Ascending aorta (tissue), 2 donors: ENCODE results near the gene THADA. TPM values are rescaled to one million over a fixed set of nuclear protein-coding genes. Genes with fewer than 3 reads are reported as not detected.
A peak's percentile ranks its signal among the peaks of the same experiment; 100 is the strongest.
"Not testable (repeated sequence)": the region's sequence is repeated elsewhere in the genome, so short reads cannot be mapped to it uniquely, and the experiment has no call there.

ENCODE experiments used
- DNase-seq, 2 donors: peaks; one replicate each; pipeline ENCODE4 v3.0.0-alpha.2; 2019; ENCODE audit warnings: low spot score in 2 of 2
- H3K27ac ChIP-seq, 2 donors: fragments of 200-600 bp; sonication (generic); one replicate each; pipeline ENCODE4 v1.5.1; 2016 to 2017; ENCODE audit warnings: mild to moderate bottlenecking in 1 of 2
- H3K27me3 ChIP-seq: fragments of 200-600 bp; sonication (generic); one replicate; pipeline ENCODE4 v1.5.1; 2017
- H3K36me3 ChIP-seq, 2 donors: fragments of 200-600 bp; sonication (generic); one replicate each; pipeline ENCODE4 v1.5.1; 2016
- H3K4me1 ChIP-seq, 2 donors: fragments of 200-600 bp; sonication (generic); one replicate each; pipeline ENCODE4 v1.5.1; 2016 to 2017; ENCODE audit warnings: mild to moderate bottlenecking in 1 of 2
- H3K4me3 ChIP-seq, 2 donors: fragments of 200-600 bp; sonication (generic); one replicate each; pipeline ENCODE4 v1.5.1; 2016 to 2017; ENCODE audit warnings: mild to moderate bottlenecking in 1 of 2
- H3K9me3 ChIP-seq, 2 donors: fragments of 200-600 bp; sonication (generic); one replicate each; pipeline ENCODE4 v1.5.1; 2016
- intact Hi-C: fragments of 100-400 bp; cut with DNase I; formaldehyde crosslinking; loops from one replicate; pipeline ENCODE4 v1.15.1; 2023
- total RNA-seq: library from RNA; depleted of rRNA; stranded (reverse); fragments of >200 nt; gene quantifications from one replicate; pipeline ENCODE4 v1.1.0, GENCODE V29; 2016
- TF ChIP-seq, protein P1 (sequence below), 3 experiments: fragments of 200-600 bp in 2 of 3; fragments of 450-650 bp in 1 of 3; sonication (generic) in 2 of 3; IDR thresholded peaks; one replicate each; pipeline ENCODE4 v1.5.1; 2016 to 2019; ENCODE audit warnings: antibody characterized with exemption in 3 of 3, mild to moderate bottlenecking in 1 of 3, moderate library complexity in 1 of 3

The THADA gene
- total RNA-seq, 1 donor from 2014 or later = 27.4 TPM

DNA sequence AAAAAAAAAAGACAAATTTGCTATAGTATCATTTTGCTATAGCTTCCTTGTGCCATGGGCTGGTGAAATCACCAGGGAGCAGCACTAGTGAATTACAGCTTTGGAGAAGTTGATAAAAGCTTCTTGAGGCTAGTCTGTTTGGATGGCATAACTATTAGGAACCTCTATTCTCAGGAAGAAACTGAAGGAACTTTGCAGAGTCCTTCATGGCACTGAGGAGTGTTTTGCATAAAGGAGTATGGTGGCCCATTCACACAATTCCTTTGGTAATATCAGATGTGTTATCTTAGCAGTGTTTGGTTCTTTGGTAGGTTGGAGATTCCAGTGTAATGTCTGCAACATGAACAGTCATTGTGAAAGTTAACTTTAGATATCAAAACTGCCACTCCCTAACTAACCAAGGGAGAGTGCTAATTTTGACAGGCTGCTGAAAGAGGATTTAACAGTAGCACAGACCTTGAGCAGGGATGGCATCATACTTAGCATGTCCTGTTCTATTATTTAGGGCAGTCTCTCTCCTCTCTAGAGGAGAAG is 292.8 kb downstream of the THADA start:
- no peak for DNase-seq
- no peaks in the 10 kb centered on the region for H3K36me3 ChIP-seq
- peaks cover 18 to 60% of the 10 kb centered on the region in 2 donors for H3K4me1 ChIP-seq
- no peaks in the 10 kb centered on the region for H3K9me3 ChIP-seq
- TF ChIP-seq, protein P1, sequence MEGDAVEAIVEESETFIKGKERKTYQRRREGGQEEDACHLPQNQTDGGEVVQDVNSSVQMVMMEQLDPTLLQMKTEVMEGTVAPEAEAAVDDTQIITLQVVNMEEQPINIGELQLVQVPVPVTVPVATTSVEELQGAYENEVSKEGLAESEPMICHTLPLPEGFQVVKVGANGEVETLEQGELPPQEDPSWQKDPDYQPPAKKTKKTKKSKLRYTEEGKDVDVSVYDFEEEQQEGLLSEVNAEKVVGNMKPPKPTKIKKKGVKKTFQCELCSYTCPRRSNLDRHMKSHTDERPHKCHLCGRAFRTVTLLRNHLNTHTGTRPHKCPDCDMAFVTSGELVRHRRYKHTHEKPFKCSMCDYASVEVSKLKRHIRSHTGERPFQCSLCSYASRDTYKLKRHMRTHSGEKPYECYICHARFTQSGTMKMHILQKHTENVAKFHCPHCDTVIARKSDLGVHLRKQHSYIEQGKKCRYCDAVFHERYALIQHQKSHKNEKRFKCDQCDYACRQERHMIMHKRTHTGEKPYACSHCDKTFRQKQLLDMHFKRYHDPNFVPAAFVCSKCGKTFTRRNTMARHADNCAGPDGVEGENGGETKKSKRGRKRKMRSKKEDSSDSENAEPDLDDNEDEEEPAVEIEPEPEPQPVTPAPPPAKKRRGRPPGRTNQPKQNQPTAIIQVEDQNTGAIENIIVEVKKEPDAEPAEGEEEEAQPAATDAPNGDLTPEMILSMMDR (IDR thresholded peaks at IDR 0.05) = no peak
- intact Hi-C loops = loop anchor here (5.0 kb wide), 4 partner anchors 36 to 89 kb away; partner anchors contain the start of gene ZFP36L2
- H3K27me3 ChIP-seq = no peaks in the 10 kb centered on the region
- H3K27ac ChIP-seq = peak overlapping the region; percentile 70 to 84
- H3K4me3 ChIP-seq = no peak overlapping the region

DNA sequence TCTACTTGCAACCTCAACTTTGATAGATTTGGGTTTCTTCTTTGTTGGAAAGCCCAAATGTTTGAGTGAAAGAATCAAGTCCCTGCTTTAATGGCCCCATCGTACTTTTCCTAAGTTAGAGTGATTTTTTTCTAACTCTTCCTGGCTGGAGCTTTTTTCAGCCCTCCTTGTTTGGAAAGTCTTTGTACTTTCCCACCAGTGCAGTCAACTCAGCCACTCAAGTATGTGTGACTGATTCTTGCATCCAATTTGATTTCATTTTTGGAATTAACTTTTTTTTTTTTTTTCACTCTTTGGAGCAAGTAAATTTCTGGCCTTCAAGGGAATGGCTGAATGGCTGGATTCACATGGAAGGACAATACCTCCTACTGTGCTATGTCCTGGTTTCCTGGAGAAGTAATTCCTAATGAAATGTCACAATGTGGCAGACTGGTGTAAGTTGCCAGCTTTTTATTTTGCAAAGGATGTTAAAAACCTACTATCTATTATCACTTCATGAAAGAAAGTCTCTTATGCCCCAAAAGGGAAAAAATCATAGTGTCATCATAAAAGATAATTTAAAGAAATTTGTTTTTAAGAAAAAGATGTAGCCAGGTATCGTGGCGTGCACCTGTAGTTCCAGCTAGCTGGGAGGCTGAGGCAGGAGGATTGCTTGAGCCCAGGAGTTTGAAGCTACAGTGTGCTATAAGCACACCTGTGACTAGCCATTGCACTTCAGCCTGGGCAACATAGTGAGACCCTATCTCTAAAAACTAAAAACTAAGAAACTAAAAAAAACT is 293.5 kb downstream of the THADA start:
- Histone ChIP-seq H3K27me3 (no peaks in the 10 kb centered on the region), H3K36me3 (no peaks in the 10 kb centered on the region), H3K4me1 (peaks cover 18 to 60% of the 10 kb centered on the region in 2 donors), H3K9me3 (no peaks in the 10 kb centered on the region), H3K27ac (peak overlapping the region; percentile 70 to 84), H3K4me3 (no peak overlapping the region)
- intact Hi-C loops = loop anchor here (5.0 kb wide), 4 partner anchors 35 to 90 kb away; partner anchors contain the start of gene ZFP36L2
- no peak for DNase-seq
- TF ChIP-seq, protein P1 (IDR thresholded peaks at IDR 0.05) = no peak

DNA sequence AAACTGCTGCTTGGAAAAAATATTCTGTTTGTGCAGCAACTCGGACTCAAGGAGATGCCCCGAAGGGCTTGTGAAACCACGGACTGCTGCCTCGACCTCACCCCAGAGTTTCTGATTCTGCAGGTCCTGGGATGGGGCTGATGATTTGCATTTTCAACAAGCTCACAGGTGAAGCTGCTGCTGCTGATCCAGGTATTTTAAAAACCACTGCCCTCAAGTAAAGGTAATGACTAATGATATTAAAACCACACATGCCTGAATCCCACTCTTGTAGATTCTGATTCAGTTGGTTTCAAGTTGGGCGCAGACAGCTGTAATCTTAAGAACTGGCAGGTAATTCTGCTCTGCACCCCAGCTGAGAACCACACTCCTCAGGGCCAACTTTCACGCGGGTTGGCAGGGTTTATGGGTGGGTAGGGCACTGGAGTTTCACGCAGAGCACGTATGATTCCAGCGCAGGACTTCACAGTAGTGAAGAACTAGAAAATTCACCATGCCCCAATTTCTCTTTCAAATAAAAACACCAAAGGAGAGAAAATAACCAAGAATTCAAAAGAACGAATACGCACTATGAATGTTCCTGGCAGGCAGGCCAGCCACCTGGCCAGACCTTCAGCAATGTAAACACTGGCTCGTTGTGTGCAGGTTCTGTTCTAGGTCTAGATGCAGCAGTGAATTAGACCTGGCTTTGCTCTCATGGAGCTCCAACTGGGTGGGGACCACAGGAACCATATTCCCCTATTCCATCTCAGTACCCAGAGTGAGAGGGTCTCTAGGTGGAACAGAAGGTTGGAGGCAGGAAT is 294.9 kb downstream of the THADA start:
- Histone ChIP-seq H3K27me3 (no peaks in the 10 kb centered on the region), H3K4me1 (peaks cover 18 to 56% of the 10 kb centered on the region in 2 donors), H3K4me3 (peak overlapping the region in 1 of 2 donors; percentile 8), H3K36me3 (no peaks in the 10 kb centered on the region), H3K9me3 (no peaks in the 10 kb centered on the region), H3K27ac (peak overlapping the region; percentile 70 to 84)
- TF ChIP-seq, protein P1 (IDR thresholded peaks at IDR 0.05) = no peak
- intact Hi-C loops = loop anchor here (2.0 to 5.0 kb wide), 5 partner anchors 34 to 91 kb away; partner anchors contain the start of gene ZFP36L2
- peak in 1 of 2 donors; percentile 80 for DNase-seq

DNA sequence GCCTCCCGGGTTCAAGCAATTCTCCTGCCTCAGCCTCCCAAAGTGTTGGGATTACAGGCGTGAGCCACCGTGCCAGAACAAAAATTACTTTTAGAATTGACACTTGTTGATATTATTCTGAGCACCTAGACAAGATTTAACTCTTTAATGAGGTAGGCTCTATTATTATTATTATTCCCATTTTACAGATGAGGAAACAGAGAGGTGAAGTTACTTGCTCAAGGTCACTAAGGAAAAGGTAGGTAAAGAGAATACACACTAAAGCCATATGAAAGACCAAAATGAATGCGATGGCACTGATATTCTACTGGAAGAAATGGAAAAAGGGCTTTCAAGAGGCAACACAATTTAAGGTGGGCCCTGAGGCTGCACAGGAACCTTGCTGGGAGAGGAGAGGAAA is 295.6 kb downstream of the THADA start:
- TF ChIP-seq, protein P1 (IDR thresholded peaks at IDR 0.05) = no peak

DNA sequence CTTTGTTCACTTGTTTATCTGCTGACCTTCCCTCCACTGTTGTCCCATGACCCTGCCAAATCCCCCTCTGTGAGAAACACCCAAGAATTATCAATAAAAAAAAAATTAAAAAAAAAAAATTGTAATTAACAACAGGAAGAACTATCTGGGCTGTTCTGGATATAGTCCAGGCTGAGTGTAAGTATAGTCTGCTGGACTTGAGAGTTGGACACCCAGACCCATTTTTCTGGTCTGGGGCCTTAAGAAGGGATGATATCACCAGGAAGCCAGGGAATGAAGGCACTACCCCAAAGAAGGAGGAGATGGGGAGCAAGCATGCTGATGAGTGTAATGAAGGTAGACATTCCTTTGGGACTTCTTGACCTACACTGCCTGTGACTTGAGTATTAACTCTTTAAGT is 297.3 kb downstream of the THADA start:
- Histone ChIP-seq H3K4me1 (peaks cover 12 to 39% of the 10 kb centered on the region in 2 donors), H3K9me3 (no peaks in the 10 kb centered on the region), H3K4me3 (no peak overlapping the region), H3K36me3 (no peaks in the 10 kb centered on the region), H3K27me3 (no peaks in the 10 kb centered on the region), H3K27ac (no peak overlapping the region)
- intact Hi-C loops = no loop called here
- DNase-seq = no peak
- TF ChIP-seq, protein P1 (IDR thresholded peaks at IDR 0.05) = no peak

More for the DNA sequence above, 295.6 kb downstream of the THADA start:
- Histone ChIP-seq H3K36me3 (no peaks in the 10 kb centered on the region), H3K27me3 (no peaks in the 10 kb centered on the region), H3K4me3 (no peak overlapping the region), H3K4me1 (peaks cover 14 to 49% of the 10 kb centered on the region in 2 donors), H3K27ac (peak overlapping the region; percentile 70 to 84), H3K9me3 (no peaks in the 10 kb centered on the region)
- DNase-seq = no peak
- intact Hi-C loops = loop anchor here (2.0 to 5.0 kb wide), 5 partner anchors 33 to 92 kb away; partner anchors contain the start of gene ZFP36L2

DNA sequence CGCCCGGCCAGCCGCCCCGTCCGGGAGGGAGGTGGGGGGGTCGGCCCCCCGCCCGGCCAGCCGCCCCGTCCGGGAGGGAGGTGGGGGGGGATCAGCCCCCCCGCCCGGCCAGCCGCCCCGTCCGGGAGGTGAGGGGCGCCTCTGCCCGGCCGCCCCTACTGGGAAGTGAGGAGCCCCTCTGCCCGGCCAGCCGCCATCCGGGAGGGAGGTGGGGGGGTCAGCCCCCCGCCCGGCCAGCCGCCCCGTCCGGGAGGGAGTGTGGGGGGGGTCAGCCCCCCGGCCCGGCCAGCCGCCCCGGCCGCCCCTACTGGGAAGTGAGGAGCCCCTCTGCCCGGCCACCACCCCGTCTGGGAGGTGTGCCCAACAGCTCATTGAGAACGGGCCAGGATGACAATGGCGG is 298.1 kb downstream of the THADA start:
- H3K36me3 ChIP-seq, DNase-seq, H3K4me3 ChIP-seq, H3K9me3 ChIP-seq, intact Hi-C loops, H3K27ac ChIP-seq, H3K27me3 ChIP-seq: not testable (repeated sequence)
- H3K4me1 ChIP-seq = peaks cover 8 to 35% of the 10 kb centered on the region in 2 donors
